NOMO-1 treated with dmso at 0.1 percent for 144 hours (cell line): ENCODE data around the gene ARHGAP22.

Experiments used
- DNase-seq: peaks from one replicate; lab custom pipeline; 2025; ENCODE audit not compliant: unreplicated experiment; lab: John Stamatoyannopoulos, UW

The ARHGAP22 gene

DNA sequence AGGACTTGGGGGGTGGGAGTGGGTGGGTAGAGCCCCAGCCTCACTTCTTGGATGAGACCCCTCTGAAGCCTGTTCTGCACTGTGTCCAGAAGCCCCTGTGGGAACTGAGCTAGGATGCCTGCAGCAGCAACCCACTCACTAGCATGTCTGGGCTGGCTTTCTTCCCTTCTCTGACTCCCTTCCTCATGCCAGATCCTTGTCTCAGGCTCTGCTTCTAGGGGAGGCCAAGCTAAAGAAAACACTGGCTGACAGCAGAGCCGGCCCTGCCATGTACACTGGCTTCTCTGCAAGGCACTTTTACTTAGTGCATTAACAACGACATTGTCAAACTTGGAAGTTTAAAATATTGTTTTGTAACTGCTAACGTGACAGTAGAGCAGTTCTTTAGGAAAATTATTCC, 50.2 kb downstream of the ARHGAP22 start:
- DNase-seq = no peak

DNA sequence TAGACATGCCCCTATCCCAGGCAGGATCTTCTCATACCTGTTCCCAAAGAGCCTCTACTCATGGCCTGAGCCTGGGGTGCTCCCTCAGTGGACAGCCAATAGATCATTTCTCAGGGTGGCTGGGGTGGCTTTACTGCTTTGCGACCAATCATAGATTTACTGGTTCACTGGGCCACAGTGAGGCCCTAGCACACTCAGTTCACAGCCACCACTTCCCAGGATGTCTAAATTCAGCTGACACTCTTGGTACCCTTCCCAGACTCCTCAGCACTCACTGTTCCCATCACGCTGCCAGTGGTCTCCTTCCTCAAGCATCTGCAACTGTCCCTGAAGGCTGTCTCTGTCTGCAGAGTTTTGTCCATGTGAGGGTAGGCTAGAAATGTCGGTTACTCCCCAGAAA, 50.6 kb downstream of the ARHGAP22 start:
- no peak for DNase-seq

DNA sequence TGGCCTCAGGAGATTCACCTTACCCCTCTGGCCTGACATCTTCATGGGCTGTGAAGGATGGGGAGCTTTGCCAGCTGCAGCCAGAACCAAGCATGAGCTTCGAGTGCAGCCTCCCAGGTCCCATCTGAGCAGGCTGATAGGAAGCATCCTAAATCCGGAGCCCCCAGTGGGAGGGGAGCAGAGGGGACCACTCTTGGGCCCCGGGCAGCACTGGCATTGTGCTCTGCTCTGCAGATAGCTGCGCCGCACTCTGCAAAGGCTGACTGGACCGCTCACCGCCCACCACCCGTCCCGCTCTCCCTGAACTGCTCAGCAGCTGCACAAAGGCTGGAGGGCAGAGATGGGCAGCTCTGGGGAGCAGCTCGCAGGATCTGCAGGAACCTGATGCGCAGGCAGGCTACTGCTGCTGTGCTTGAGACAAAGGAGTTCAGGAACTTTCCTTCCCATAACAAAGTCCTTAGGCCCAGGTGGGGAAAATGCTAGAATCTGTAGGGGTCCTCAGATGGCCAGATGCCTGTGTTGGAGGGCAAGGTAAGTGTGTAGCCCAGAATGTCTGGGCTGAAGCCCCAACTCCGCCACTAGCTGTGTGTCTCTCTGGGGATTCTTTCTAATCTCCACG, 51.8 kb downstream of the ARHGAP22 start:
- no peak for DNase-seq

DNA sequence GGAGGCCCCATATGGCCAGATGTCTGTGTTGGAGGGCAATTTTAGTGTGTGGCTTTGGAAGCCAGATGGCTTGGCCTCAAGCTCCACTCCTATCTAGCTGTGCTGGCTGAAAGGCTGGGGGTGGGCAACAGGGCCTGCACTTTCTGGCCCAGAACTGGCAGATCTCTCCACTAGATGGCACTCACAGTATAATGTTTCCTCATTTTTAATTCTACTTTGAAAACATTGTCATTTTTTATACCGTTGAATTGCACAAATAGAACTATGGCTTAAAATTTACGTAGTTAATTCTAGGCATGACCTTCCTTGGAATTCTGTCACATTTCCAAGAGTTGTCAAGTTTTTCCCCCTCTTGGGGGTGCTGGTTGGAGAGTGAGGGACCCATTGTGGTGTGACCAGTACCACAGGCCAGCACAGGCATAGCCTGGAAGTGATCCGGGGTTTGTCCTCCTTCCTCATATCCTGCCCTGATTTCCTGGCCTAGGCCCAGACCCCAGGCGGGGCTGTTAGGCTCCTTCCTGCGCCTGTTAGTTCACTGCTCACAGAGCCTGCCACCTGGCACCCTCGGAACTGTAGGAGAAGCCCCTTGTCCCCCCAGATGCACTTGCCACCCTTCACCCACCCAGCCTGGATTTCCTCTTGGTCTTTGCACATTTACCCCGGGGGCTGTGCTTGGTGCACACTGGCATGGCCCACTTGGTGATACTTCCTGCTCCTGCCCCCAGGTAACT, 52.8 kb downstream of the ARHGAP22 start:
- DNase-seq = peak; percentile 30

DNA sequence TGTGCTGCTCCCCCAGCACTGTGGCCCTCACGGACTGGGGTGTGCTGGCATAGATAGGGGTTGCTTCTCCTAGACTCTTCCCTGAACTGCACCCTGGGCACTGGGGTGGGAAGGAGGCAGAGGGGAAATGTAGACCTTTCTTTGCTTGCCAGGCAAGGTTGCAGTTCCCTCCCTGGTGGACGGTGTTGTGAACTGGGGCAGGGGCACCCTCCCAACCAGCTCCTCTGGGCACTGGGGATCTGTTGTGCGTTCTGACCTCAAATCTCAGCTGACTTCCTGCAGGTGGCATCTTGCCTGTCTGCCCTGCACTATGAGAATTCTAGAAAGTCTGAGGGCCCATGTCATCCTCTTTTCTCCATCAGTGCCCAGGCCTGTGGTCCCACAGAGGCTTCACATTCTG, 53.9 kb downstream of the ARHGAP22 start:
- no peak for DNase-seq

DNA sequence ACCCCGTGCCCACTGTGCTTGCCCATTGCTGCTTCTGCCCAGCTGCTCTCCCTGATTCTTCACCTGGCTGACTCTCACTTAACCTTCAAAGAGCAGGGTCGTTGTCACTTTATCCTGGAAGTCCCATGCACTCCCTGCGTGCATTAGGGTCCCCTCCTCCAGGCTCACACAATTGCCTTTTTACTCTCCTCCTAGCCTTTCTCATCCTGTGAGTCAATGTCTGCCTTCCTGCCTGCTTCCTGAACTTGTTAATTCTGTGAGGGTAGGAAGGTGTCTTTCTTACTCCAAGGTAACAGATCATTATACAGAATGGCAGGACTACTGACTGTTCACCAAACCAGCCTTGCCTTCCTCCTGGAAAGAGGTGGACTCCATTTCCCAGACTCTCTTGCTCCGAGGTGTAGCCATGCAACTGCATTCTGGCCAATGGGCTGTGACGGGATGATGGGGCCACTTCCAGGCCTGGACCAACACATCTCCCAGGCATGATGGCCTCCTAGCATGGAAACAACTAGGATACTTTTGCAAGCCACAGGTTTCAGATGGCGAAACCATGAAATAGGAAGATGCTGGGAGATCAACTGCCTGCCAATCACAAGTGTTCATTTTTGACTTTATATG, 54.7 kb downstream of the ARHGAP22 start:
- no peak for DNase-seq

DNA sequence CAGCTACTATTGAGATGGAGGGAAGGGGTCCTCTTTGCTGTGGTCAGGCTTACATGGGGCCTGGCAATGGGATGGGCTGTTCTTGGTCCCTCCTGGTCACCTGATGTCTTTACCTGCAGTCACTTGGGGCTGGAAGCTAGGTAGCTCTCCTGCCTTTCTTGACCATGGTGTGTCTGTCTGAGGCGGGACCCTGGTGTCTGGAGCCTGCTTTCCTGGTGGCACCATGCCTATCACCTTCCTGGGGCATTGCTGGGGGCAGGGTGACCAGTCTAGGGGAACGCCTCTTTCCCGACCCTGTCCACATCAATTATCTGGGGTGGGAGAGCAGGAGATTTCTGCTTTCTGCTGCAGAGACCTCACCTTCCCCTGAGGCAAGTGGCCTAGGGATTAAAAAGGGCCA, 55.6 kb downstream of the ARHGAP22 start:
- no peak for DNase-seq

DNA sequence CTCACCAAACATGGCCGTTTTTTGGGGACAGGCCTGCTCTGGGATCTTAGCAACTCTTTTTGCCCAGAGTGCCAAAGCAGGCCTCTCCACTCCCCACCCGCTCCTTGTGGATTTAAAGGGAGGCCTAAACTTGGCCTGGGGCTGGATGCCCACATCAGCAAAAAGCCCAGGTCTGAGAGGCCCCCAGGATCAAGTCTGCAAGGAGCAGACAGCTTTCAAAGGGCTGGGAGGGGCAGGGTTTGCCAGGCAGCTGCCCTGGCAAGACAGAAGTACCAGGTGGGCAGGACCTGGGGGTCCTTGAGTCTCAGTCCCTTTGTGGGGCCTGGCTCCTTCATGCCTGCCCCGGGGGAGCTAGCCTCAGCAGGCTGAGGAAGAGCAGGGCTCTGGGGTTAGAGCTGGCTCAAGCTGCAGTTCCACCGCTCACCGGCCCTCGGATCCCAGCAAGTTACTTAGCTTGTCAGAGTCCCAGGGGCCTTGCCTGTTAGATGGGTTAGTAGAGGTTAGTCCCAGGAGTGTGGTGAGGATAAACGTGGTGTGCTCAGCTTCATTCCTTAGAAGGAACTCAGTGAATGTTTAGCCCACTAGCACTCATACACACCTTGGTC, 56.2 kb downstream of the ARHGAP22 start:
- no peak for DNase-seq

DNA sequence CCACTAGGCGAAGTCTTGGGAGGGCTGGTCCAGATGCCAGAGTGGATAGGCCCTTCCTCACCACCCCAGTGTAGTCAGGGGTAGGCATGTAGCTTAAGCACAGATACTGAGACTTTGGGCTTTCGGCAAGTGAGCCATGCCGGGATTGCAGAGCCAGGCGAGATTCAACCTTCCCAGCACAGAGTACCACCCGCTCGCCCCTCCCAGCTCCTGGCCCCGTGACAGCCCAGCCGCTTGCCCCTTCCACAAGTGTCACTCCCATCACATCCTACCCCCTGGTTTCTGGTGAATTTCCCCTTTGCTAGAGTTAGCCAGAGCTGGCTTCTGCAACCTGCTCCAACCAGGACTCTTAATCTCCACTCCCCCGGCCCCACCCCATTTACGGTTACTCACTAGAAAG, 56.9 kb downstream of the ARHGAP22 start:
- no peak for DNase-seq

DNA sequence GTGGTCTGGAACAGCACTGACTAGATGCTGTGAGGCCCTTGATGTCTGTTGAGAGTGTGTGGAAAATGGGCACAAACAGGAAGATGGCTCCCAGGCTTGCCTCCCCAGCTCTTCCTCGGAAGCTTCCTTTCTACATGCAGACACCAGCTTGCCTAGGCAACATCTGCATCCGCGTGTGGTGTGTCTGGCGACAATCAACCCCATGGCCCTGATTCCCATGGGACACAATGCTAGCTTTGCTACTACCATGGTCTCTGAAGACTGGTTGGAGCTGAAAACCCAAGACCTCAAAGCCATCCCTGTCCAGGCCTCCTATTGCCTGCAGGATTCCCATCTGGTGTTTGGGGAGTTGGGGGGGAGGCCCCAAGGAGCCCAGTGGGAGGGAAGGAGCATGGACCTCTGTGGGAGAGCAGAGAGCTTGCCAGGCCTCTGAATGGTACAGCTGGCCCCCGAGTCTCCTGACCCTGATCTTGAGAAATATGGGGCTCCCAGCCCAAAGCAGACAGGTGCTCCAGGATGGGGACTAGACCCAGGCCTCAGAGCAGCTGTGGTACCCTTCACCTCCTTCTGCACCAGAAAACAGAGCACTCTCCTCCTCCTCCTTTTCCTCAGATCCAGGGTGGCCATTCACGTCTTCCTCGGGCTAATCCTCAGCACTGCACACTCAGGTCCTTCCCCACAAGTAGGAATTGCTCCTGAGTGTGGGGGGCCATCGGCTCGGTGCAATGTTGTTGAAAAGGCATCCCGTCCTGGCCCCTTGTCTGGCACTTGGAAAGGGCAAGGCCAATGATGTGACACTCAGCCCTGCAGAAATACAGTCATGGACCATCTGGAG, 57.6 kb downstream of the ARHGAP22 start:
- no peak for DNase-seq

DNA sequence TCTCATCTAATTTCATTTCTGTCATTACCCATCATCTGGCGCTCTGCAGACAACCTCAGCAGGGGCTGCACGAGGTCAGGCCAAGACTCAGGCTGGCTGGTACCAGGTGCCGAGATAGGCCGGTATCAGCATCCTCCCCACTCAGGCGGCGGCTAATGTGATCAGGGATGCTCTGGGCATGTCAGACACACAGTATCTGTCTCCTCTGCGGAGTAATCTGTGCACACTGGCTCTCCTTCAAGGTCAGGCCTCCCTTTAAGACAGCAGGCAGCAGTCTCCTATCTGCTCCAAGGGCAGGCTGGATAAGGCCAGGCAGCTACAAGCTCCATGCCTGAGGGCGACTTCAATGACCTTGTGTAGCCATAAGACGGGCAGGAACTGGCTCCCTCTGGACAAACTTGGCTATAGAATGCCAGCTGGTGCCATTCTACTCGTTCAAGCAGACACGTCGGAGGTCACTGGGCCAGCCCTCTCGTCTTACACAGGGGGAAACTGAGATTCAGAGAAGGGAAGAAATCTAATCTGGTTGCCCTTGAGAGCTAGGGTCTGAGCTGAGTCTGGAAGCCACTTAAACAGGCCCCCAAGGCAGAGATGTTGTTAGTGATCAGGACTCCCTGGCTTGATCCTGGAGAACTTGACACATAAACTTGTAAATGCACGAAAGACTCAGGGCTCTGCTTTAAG, 59.3 kb downstream of the ARHGAP22 start:
- DNase-seq = no peak

DNA sequence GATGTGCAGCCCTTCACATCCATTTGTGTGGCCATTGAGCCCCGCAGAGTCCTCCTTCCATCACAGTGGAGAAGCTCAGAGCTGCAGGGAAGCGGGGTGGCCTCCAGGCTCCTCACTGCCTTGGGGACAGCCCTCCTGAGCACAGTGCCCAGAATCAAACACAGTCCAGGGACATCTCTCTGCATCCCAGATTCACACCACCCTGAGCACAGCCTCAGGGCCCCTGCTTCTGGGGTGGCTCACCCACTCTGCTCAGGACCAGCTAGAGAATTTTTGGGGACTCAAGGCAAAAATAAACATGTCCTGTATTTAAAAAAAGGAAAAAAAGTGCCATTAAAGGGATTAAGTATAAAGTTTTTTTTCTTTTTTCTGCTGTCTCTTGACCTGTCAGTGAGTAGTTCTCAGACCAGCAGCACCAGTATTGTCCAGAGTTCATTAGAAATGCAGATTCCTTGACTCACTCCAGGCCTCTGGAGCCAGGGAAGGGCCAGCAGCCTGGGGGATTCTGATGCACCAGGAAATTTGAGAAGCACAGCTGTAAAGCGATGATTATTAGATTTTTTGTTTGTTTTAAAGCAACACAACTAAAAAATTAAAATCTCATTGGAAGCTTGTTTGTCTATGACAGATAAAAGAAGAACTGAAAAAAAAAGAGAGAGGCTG, 61.6 kb downstream of the ARHGAP22 start:
- DNase-seq = no peak

DNA sequence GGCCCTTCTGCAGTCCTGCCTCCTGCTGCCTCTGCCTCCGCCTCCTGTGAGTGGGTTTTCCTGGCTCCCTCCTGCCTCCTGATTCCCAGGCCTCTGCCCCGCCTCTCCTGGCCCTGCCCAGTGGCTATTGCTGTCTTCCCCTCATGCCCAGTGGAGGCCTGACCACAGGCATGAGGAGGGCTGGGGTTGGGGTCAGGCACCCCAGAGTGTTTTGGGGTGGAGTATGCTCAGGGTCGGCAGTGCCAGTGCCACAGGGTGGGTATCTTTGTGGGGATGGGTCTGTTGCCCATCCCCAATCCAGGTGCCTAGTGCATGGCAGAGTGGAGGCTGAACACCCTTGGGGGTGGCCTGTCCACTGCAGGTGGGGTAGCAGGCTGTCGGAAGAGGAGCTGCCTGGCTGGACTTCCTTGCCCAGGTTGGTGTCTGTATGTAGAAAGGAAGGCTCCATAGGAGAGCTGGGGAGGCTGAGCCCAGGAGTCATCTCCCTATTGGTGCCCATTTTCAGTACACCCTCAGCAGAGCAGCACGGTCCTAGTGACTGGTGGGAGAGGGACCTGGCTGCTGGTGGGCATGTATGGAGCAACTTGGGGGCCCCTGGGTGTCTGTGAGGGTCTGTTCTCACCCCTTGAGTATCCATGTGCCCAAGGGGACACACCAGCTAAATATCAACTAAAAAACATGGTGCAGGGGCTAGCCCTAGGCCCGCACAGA, 62.2 kb downstream of the ARHGAP22 start:
- DNase-seq = no peak

DNA sequence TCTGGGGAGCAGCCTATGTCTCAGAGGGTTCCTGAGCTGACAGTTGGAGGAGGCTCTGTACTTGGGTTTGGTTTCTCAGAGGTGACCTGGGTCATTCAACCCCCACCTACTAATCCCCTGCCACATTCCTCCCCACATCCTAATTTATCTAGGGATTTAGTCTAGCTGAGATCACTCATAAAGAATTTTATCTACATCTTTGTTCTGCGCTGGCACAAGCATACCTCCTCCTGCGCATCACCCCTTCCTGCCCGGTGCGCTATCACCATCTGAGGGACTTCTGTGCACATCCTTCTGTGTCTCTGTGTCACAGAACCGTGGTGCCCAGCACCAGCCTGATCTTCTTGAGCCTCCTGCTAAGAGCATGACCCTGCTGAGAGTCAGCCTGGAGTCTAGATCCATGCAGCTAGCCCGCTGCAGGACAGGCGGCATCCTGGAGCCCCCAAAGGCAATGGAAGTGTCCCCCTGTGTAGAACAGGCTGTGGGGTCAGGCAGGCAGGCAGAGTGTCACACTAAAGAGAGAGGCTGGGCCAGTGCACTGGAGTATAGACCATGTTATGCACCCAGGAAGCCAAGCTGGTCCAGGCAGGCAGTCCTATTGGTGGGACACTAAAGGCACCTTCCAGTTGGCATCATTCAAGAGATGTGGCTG, 63.6 kb downstream of the ARHGAP22 start:
- no peak for DNase-seq

DNA sequence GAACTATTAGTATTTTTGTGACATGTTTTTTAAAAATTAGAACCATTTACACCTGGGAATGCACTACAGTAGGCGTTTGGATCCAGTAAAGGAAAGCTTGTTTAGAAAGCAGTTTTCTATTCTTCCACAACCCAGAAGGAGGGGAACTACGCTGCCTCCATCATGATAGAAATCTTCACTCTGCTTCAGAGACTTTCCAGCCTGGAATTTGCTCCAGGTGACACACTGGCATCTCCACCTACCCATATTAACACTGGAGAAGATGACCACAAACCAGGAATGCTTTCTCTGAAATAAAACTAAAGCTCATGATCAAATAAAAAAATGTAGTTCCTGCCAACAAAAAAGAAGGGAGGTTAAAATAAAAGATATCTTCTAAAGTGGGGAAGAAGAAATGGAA, 66.3 kb downstream of the ARHGAP22 start:
- no peak for DNase-seq

DNA sequence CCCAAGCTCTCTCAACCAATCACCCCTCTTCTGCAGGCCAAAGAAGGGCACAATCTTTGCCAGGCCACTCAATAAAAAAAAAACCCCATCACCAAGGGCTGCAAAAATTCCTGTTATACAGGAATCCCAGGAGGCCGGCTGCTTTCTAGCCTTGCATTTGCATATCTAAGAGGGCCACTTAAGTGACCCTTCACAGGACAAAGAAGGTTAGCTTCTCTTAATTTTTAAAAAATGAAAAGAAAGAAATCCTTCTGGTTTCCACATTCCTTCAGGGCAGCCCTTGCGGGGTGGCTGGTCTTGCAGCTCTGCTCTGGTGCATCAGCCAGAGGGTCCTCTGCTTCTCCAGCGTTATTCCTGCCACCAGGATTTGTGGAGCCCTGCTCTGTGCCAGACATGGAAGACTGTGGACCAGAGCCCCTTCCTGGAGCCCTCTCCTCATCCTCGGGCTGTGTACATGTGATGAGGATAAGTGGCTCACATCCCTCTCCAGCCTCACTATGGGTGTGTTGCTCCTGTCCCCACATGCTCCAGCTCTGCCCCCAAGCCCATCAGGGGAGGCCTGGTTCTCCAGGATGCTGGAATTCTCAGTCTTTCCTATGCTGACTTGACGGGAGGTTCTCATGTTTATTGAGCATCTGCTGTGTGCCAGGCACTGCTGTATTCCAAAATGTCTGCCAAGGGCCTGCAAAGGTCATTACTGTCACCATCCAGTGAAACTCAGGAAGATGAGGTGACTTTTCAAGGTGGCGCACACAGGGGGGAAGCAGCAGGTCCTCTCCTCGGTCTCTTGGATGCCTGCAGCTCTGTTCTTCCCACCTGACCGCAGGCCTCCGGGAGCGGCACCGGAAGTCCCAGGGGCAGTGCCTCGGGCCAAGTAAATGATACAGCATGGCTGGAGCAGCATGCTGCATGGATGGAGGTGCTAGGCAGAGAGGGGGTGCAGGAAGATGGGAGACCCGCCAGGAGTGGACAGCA, 67.7 kb downstream of the ARHGAP22 start:
- no peak for DNase-seq

DNA sequence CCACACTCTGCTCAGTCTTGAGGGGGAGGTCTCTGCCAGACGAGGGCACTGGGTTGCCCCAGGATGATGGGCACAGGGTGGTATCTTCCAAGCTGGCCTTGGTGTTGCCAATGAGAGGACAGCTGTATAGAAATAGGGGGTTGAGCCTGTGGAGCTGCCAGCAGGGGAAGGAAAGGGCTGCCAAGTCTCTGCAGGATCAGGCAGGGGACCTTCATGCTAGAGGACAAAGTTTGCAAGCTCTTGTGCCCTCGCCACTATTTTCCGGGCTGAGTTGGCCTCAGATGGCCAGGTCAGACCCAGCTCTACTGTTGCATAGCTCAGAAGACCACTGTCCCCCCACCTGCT, 68.7 kb downstream of the ARHGAP22 start:
- DNase-seq = no peak
